Smooth muscle cell (in vitro differentiated cells): Measurements from ENCODE around the gene HIGD1C. TPM values are rescaled to one million over a fixed set of nuclear protein-coding genes. Genes with fewer than 3 reads are reported as not detected.
"Not testable (repeated sequence)": the region's sequence is repeated elsewhere in the genome, so short reads cannot be mapped to it uniquely, and the experiment has no call there.

Source experiments
- DNase-seq: peaks from one replicate; lab custom pipeline; 2025; ENCODE audit not compliant: unreplicated experiment; lab: John Stamatoyannopoulos, UW
- H2AFZ ChIP-seq: fragments of 200-600 bp; sonication (generic); 2 replicates; pipeline ENCODE4 v1.6.0; 2016; ENCODE audit warnings: antibody characterized with exemption, low read depth, mild to moderate bottlenecking
- H3F3A ChIP-seq: fragments of 200-600 bp; sonication (generic); 2 replicates; pipeline ENCODE4 v1.6.0; 2017; ENCODE audit warnings: antibody characterized with exemption, low read depth
- H3K27ac ChIP-seq: fragments of 200-600 bp; sonication (generic); 2 replicates; pipeline ENCODE4 v1.5.1; 2016; ENCODE audit warnings: low read depth, mild to moderate bottlenecking
- H3K27me3 ChIP-seq: fragments of 200-600 bp; sonication (generic); 2 replicates; pipeline ENCODE4 v1.6.1; 2016; ENCODE audit warnings: low read depth, mild to moderate bottlenecking
- H3K36me3 ChIP-seq: fragments of 200-600 bp; sonication (generic); 2 replicates; pipeline ENCODE4 v1.5.1; 2016; ENCODE audit warnings: low read depth
- H3K4me1 ChIP-seq: fragments of 200-600 bp; sonication (generic); 2 replicates; pipeline ENCODE4 v1.5.1; 2016; ENCODE audit warnings: low read depth
- H3K4me2 ChIP-seq: fragments of 200-600 bp; sonication (generic); 2 replicates; pipeline ENCODE4 v1.6.0; 2016; ENCODE audit warnings: mild to moderate bottlenecking
- H3K4me3 ChIP-seq: fragments of 200-600 bp; sonication (generic); 2 replicates; pipeline ENCODE4 v1.5.1; 2016; ENCODE audit warnings: mild to moderate bottlenecking
- H3K79me2 ChIP-seq: fragments of 200-600 bp; sonication (generic); 2 replicates; pipeline ENCODE4 v1.6.0; 2016; ENCODE audit warnings: low read depth, mild to moderate bottlenecking
- H3K9ac ChIP-seq: fragments of 200-600 bp; sonication (generic); 2 replicates; pipeline ENCODE4 v1.6.0; 2016; ENCODE audit warnings: low read depth
- H3K9me3 ChIP-seq: fragments of 200-600 bp; sonication (generic); replicated peaks from 2 replicates; pipeline ENCODE4 v1.5.1; 2016; ENCODE audit warnings: low read depth
- H4K20me1 ChIP-seq: fragments of 200-600 bp; sonication (generic); 2 replicates; pipeline ENCODE4 v1.6.0; 2016; ENCODE audit warnings: low read depth
- CTCF ChIP-seq: fragments of 200-600 bp; sonication (generic); IDR thresholded peaks from 2 replicates; pipeline ENCODE4 v1.5.1; 2017; ENCODE audit warnings: borderline replicate concordance, mild to moderate bottlenecking, antibody characterized with exemption; ENCODE audit not compliant: insufficient read depth, poor library complexity, severe bottlenecking
- WGBS: methylation state at CpG from one replicate; pipeline ENCODE4 v1.1.7; 2016; ENCODE audit warnings: low lambda C conversion rate; 5-methylcytosine and 5-hydroxymethylcytosine counted together
- polyA plus RNA-seq: library from polyadenylated mRNA; unstranded; fragments of >200 nt; fragmentation: Nextera tagmentation; extraction: Ambion mirVana; gene quantifications from 2 replicates; pipeline ENCODE4 v1.2.1, GENCODE V29; 2016
- total RNA-seq: library from RNA; depleted of rRNA; stranded (reverse); fragments of >200 nt; gene quantifications from 2 replicates; pipeline ENCODE4 v1.2.3, GENCODE V29; 2014

The HIGD1C gene
- total and polyA plus RNA-seq, 2 experiments from 2014 or later: not detected

- Histone ChIP-seq H3K27me3 (no peaks in the 10 kb centered on the region), H3K9me3 (no peaks in the 10 kb centered on the region), H3K79me2 (no peaks in the 10 kb centered on the region), H3K4me2 (no peak overlapping the region), H3K4me3 (no peak overlapping the region), H2AFZ (no peak overlapping the region), H3K27ac (no peak overlapping the region), H4K20me1 (no peaks in the 10 kb centered on the region), H3K4me1 (no peaks in the 10 kb centered on the region), H3K36me3 (no peaks in the 10 kb centered on the region), H3K9ac (no peak overlapping the region), H3F3A (no peaks in the 10 kb centered on the region)
- no peak for TF ChIP-seq CTCF
- no peak for DNase-seq
- 89% methylated on average over 7 of the region's 7 CpGs for WGBS
These were observed 703 bp downstream of the HIGD1C start for GRCh38 chr12:50953047-50953446.

GRCh38 chr12:50954789-50955188, 2.4 kb downstream of the HIGD1C start:
- not testable (repeated sequence) for H3K4me3 ChIP-seq, H3K9me3 ChIP-seq, H3K27me3 ChIP-seq, H3K9ac ChIP-seq, H3K36me3 ChIP-seq, H3K4me2 ChIP-seq, H3K27ac ChIP-seq, H2AFZ ChIP-seq, H3F3A ChIP-seq, H4K20me1 ChIP-seq, DNase-seq, H3K4me1 ChIP-seq, H3K79me2 ChIP-seq
- WGBS: 94% methylated on average over 2 of the region's 2 CpGs

- no peak overlapping the region for H3K9ac ChIP-seq
- no peaks in the 10 kb centered on the region for H4K20me1 ChIP-seq
- H3K4me1 ChIP-seq: no peaks in the 10 kb centered on the region
- no peaks in the 10 kb centered on the region for H3K79me2 ChIP-seq
- no peaks in the 10 kb centered on the region for H3F3A ChIP-seq
- no peak overlapping the region for H2AFZ ChIP-seq
- DNase-seq: no peak
- no peaks in the 10 kb centered on the region for H3K36me3 ChIP-seq
- no peak overlapping the region for H3K4me3 ChIP-seq
- TF ChIP-seq CTCF: no peak
- 90% methylated on average over 1 of the region's 1 CpG for WGBS
- no peak overlapping the region for H3K4me2 ChIP-seq
- no peaks in the 10 kb centered on the region for H3K9me3 ChIP-seq
- H3K27me3 ChIP-seq: no peaks in the 10 kb centered on the region
- no peak overlapping the region for H3K27ac ChIP-seq
These were observed 2.9 kb downstream of the HIGD1C start for GRCh38 chr12:50955288-50955687.

- Histone ChIP-seq H3K4me2 (no peak overlapping the region), H3K36me3 (no peaks in the 10 kb centered on the region), H2AFZ (no peak overlapping the region), H3K9me3 (no peaks in the 10 kb centered on the region), H3K27me3 (no peaks in the 10 kb centered on the region), H3K27ac (no peak overlapping the region), H3F3A (no peaks in the 10 kb centered on the region), H3K4me1 (no peaks in the 10 kb centered on the region), H3K4me3 (no peak overlapping the region), H3K9ac (no peak overlapping the region), H3K79me2 (no peaks in the 10 kb centered on the region), H4K20me1 (no peaks in the 10 kb centered on the region)
- no peak for DNase-seq
- 88% methylated on average over 2 of the region's 2 CpGs for whole genome bisulfite sequencing
- no peak for TF ChIP-seq CTCF
These were observed 3.4 kb downstream of the HIGD1C start for GRCh38 chr12:50955697-50956096.
